HG03108 (cell line): Measurements from ENCODE around the gene MAP3K7.

Experiments used
- ATAC-seq: cut with Tn5 transposase; IDR thresholded peaks from one replicate; pipeline ENCODE4 v1.9.1; 2021; ENCODE audit warnings: moderate library complexity; ENCODE audit not compliant: unreplicated experiment

Gene MAP3K7

GRCh38 chr6:90586836-90587638 is at the start of gene MAP3K7:
Gene MAP3K7 (minus strand): TSS chr6:90587072. CDS start chr6:90586883, 189 bp downstream.
- ATAC-seq = peak; percentile 88

DNA sequence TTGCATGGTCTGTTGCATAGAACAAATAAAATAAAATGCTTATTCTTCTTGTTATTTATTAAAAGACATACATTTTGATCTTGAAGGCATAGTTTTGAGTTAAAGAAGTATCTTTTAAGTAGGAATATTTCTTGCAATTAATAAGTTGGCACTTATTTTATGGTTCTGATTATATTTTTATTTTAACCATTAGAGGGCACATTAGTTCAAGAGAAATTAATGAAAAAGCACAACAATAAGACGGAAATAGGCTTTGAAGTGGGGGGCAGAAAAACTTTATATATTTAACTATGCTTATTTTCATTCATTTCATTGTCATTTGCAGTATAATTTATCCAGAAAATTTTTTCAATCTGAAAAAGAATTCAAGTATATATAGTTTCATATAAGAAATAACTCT is 44.2 kb upstream of the MAP3K7 start:
- ATAC-seq = no peak

GRCh38 chr6:90621581-90621980 is 34.7 kb upstream of the MAP3K7 start:
- no peak for ATAC-seq

GRCh38 chr6:90619221-90619620 is 32.3 kb upstream of the MAP3K7 start:
- no peak for ATAC-seq

GRCh38 chr6:90612313-90612680 is 25.4 kb upstream of the MAP3K7 start:
- no peak for ATAC-seq

- ATAC-seq = no peak
These were observed 24.9 kb upstream of the MAP3K7 start for GRCh38 chr6:90611543-90612312.

DNA sequence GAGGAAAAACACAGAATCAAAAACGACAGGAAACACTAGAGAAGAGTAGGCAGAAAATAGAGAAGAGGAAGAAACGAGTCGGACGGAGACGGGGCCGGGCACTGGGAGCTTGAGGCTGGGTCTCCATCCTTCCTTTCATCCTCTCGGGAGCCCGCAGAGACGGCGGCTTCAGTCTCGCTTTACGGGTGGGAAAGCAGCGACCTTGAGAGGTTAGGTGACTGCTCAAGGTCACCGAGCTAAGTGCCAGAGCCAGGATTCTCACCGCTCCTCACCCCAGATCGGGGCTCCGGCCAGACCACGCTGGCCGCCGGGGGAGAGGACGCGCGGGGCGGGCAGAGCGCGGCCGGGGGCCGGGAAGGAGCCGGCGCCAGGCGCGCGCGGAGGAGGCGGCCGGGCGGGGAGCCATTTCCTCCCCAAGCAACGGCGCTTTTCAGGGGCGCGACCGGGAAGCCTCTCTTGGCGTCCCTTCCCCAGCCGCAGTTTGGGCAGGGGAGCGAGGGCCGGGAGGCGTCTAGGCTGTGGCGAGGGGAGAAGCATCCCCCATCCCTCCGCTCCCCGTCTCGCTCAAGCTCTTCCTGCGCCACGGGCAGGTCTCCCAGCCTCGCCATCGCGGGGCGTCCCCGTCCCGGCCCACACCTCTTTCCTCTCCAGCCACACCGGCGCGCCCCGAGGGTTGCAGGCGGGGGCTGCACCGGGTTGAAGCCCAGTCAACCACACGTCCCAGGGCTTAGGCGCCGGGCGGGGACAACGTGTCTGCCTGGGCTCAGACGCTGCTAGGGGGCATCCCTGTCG is 24.1 kb upstream of the MAP3K7 start:
- peak; percentile 57 for ATAC-seq

DNA sequence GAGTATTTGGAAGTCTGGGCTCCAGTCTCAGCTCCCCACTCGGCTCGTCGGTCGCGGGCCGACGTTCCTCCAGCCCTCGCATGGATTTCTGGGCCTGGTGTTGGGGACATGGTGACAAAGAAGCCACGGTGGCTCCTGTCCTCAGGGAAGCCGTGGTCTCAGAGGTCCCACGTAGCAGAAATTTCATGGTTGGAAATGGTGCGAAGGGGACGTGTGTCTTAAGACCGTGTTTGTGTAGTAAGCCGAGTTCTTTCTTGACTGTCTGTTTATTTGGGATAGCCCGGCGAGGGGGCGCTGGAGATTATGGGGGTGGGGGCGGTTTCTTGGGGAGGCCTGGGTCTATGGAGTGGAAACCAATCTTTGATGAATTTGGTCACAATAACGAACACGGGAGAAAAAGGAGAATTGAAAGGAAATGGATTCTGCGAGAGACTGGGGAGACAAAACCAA is 23.5 kb upstream of the MAP3K7 start:
- no peak for ATAC-seq

GRCh38 chr6:90605749-90606340 is 19.0 kb upstream of the MAP3K7 start:
- no peak for ATAC-seq

DNA sequence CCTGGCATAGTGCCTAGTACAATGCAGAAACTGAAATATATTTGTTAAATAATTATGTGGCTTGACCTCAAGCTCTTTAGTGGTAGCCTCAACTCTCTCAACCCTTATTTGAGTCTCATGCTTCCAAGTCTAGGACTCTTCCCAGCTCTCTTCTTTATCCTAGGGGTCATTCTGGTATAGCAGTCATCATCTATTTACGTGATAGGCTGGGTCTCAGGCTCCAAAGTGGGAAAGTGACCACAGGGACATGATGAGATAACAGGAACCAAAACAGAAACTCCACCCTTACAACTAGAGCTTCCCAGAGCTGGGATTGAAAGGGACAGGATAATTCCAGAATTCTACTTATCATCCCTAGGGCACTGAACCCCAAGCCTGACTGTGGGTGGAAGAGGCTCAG is 17.7 kb upstream of the MAP3K7 start:
- ATAC-seq = no peak

GRCh38 chr6:90599151-90599550 is 12.3 kb upstream of the MAP3K7 start:
- ATAC-seq = no peak

DNA sequence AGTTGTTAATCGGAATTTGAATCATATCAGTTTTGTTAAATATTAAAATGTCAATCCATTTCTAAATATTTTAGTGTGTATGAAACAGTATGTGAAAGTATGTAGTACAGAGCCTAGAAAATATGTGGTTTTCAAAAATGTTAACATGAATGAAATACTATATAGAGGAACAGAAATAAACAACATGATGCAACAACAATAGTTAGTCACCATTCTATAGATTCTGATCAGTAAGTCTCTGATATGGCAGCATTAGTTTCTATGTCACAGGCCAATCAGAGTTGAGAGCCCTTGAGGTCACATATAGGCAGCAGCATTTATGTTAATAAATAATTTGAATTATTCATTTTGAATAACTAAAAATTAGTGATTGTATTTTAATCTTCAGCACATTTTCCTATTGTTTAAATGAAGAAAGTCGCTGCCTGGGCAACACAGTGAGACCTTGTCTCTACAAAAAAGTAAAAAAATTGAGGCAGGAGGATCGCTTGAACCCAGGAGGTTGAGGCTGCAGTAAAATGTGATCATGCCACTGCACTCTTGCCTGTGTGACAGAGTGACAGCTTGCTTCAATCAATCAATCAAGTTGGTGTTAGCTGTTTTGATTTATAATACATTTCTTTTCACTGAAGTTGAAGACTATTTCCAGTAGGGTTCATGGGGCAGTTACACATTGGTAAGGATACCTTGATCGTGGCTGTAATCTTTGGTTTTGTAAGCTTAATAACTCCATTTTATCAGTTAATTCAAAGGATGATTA is 11.5 kb upstream of the MAP3K7 start:
- no peak for ATAC-seq

- no peak for ATAC-seq
These were observed 10.2 kb upstream of the MAP3K7 start for GRCh38 chr6:90596967-90597539.

DNA sequence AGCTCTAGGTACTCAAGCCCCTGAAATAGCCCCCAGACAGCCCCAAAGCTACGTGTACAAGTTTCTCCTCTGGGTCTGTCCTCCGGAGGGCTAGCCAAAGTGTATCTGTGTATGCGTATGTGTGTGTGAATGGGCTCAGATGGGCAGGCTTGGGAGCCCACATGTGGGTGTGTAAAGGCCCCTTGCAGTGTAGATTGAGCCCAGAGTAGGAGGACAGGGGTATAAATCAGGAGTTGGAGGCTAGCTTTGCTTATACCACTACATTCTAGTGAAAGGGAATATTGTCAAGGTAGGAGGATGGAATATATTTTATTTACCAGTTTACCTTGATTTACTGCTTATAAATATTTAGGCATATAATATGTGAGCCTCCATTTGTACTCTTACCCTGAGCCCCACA is 9.0 kb upstream of the MAP3K7 start:
- ATAC-seq = no peak

- ATAC-seq = peak; percentile 14
These were observed 381 bp downstream of the MAP3K7 start for GRCh38 chr6:90586546-90586835.

DNA sequence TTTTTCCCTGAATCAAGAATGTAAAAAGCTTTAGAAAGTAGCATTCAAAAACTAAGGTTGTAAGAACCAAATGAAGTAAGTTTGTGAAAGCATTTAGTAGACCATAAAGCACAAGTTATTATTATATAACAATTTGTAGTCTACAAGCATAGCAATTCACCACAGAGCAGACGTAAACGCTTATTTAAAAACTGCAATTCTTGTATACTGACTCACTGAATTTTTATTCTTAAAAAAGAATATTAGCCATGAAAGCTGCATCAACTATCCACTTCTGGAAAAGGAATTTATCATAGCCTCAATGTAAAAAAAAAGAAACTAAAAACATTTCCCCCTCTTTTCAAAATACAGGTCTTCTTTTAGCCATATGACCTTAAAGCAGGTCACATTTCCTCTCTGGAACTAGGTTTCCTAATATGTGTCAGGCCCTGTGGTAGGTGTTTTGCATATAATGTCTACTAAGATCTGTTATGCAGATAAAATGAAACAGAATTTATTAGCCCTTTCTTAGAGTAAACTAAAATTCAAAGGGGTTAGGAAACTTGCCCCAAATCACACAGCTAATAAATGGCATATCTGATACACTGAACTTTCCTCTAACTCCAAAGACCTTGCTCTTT is 2.1 kb downstream of the MAP3K7 start:
- ATAC-seq = no peak

GRCh38 chr6:90583836-90584481 is 2.9 kb downstream of the MAP3K7 start:
- no peak for ATAC-seq

DNA sequence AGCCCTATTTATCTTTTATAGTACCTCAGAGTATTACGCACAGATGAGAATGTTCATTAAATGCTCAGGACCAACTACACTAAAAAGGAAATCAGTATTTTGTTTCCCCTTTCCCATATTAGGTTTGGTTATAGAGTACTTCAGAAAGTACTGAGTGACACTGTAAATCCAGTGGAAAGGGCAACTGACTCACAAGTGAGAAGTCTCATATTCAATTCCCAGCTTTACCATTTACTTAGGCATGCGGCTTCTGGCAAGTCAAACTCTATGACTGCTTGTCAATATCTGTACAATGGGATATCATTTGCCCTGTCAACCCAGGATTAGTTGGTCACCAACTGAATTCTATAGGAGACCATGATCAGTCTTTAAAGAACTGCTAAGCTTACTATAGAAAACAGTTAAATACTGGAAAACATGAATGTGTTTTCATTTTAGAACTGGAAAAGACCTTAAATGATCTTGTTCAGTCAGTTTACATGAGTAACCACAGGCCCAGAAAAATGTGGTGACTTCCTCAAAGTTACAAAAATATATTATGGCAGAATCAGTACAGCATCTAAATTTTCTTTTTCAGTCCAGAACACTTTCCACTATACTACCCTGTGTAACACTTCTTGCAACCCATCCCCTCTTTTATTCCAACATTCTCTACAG is 3.6 kb downstream of the MAP3K7 start:
- no peak for ATAC-seq

DNA sequence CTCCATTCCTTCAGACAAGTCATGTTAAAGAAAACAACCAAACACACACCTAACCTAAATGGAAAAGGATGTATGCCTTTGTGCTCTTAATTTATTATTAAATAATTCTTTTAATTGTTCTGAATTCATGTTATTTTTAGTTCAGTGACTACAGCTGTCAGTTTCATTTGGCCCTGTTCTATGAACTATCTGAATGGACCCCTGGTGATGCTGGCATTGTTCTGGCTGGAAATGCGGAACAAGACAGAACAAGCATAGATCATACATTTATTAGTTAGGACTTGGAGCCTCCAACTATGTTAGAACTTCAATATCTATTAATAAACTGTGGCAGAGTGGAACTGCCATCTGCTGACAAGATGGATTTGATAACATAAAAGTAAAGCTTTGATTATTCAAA is 5.7 kb downstream of the MAP3K7 start:
- ATAC-seq = no peak
